Prostate gland (tissue), 2 donors: Measurements from ENCODE around the gene PCDHGC5. TPM values are rescaled to one million over a fixed set of nuclear protein-coding genes. Genes with fewer than 3 reads are reported as not detected.

Source experiments
- DNase-seq: peaks from one replicate; pipeline ENCODE4 v3.0.0-alpha.2; 2019; ENCODE audit warnings: low spot score
- H3K27ac ChIP-seq, 2 donors: fragments of 200-600 bp; sonication (generic); 2 replicates each; pipeline ENCODE4 v1.5.1; 2017 to 2019
- H3K27me3 ChIP-seq: fragments of 200-600 bp; sonication (generic); replicated peaks from 2 replicates; pipeline ENCODE4 v1.5.1; 2019; ENCODE audit not compliant: insufficient read depth
- H3K36me3 ChIP-seq, 2 donors: fragments of 200-600 bp; sonication (generic); 1 replicate in 1 of 2; 2 replicates in 1 of 2; pipeline versions ENCODE4 v1.5.1 to v1.8.1; 2017 to 2019
- H3K4me1 ChIP-seq: fragments of 200-600 bp; sonication (generic); replicated peaks from 2 replicates; pipeline ENCODE4 v1.5.1; 2019
- H3K4me3 ChIP-seq, 2 donors: fragments of 200-600 bp; sonication (generic); 2 replicates each; pipeline ENCODE4 v1.5.1; 2017 to 2019
- H3K9me3 ChIP-seq: fragments of 200-600 bp; sonication (generic); 2 replicates; pipeline ENCODE4 v1.5.1; 2017
- POLR2A ChIP-seq: fragments of 450-650 bp; IDR thresholded peaks from one replicate; pipeline ENCODE4 v1.6.1; 2016; ENCODE audit warnings: antibody characterized with exemption, mild to moderate bottlenecking
- POLR2AphosphoS5 ChIP-seq: sonication (generic); formaldehyde crosslinking; IDR thresholded peaks from one replicate; pipeline ENCODE4 v1.6.1; 2017; ENCODE audit warnings: antibody characterized with exemption
- WGBS: methylation state at CpG from one replicate; pipeline ENCODE4 v1.1.5; 2018; 5-methylcytosine and 5-hydroxymethylcytosine counted together
- intact Hi-C: fragments of 100-400 bp; cut with DNase I; formaldehyde crosslinking; loops from one replicate; pipeline ENCODE4 v1.14.2; 2022
- total RNA-seq, 2 donors: library from RNA; depleted of rRNA; stranded (reverse); fragments of >200 nt; gene quantifications; one replicate each; pipeline ENCODE4 v1.1.0, GENCODE V29; 2016
- TF ChIP-seq, protein P1 (sequence below), 4 experiments: fragments of 200-600 bp in 2 of 4; fragments of 450-650 bp in 2 of 4; sonication (generic) in 2 of 4; IDR thresholded peaks; 1 replicate in 3 of 4; 2 replicates in 1 of 4; pipeline ENCODE4 v1.5.1; 2016 to 2019; ENCODE audit warnings: antibody characterized with exemption in 4 of 4, mild to moderate bottlenecking in 2 of 4, moderate library complexity in 2 of 4

The PCDHGC5 gene
- total RNA-seq, 2 donors from 2014 or later, result 0.96 to 2.7 TPM

DNA sequence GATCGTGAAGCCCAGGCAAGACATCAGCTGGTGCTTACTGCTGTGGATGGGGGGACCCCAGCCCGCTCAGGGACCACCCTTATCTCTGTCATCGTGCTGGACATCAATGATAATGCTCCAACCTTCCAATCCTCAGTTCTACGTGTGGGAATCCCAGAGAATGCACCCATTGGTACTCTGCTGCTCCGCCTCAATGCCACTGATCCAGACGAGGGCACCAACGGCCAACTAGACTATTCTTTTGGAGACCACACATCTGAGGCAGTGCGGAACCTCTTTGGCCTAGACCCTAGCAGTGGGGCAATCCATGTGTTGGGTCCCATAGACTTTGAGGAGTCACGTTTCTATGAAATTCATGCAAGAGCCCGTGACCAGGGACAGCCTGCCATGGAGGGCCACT lies 960 bp downstream of the PCDHGC5 start:
- Histone ChIP-seq H3K36me3 (no peaks in the 10 kb centered on the region), H3K4me3 (no peak overlapping the region), H3K9me3 (no peaks in the 10 kb centered on the region), H3K27me3 (no peaks in the 10 kb centered on the region), H3K4me1 (no peaks in the 10 kb centered on the region), H3K27ac (no peak overlapping the region)
- TF ChIP-seq, protein P1, sequence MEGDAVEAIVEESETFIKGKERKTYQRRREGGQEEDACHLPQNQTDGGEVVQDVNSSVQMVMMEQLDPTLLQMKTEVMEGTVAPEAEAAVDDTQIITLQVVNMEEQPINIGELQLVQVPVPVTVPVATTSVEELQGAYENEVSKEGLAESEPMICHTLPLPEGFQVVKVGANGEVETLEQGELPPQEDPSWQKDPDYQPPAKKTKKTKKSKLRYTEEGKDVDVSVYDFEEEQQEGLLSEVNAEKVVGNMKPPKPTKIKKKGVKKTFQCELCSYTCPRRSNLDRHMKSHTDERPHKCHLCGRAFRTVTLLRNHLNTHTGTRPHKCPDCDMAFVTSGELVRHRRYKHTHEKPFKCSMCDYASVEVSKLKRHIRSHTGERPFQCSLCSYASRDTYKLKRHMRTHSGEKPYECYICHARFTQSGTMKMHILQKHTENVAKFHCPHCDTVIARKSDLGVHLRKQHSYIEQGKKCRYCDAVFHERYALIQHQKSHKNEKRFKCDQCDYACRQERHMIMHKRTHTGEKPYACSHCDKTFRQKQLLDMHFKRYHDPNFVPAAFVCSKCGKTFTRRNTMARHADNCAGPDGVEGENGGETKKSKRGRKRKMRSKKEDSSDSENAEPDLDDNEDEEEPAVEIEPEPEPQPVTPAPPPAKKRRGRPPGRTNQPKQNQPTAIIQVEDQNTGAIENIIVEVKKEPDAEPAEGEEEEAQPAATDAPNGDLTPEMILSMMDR (IDR thresholded peaks at IDR 0.05), result no peak
- TF ChIP-seq POLR2A (no peak), POLR2AphosphoS5 (no peak)
- intact Hi-C loops, result no loop called here
- WGBS, result 95% methylated on average over 10 of the region's 10 CpGs
- DNase-seq, result no peak

DNA sequence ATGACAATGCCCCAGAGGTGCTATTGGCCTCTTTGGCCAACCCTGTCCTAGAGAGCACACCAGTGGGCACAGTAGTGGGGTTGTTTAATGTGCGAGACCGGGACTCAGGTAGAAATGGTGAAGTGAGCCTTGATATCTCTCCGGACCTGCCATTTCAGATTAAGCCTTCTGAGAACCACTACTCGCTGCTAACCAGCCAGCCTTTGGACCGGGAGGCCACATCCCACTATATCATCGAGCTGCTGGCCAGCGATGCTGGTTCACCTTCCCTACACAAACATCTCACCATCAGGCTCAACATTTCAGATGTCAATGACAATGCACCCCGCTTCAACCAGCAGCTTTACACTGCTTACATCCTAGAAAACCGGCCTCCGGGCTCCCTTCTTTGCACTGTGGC lies 1.4 kb downstream of the PCDHGC5 start:
- Histone ChIP-seq H3K27ac (no peak overlapping the region), H3K27me3 (no peaks in the 10 kb centered on the region), H3K4me3 (no peak overlapping the region), H3K9me3 (no peaks in the 10 kb centered on the region), H3K36me3 (no peaks in the 10 kb centered on the region), H3K4me1 (no peaks in the 10 kb centered on the region)
- TF ChIP-seq POLR2A (no peak), POLR2AphosphoS5 (no peak)
- TF ChIP-seq, protein P1 (IDR thresholded peaks at IDR 0.05), result no peak
- WGBS, result 92% methylated on average over 10 of the region's 10 CpGs
- intact Hi-C loops, result no loop called here
- no peak for DNase-seq

DNA sequence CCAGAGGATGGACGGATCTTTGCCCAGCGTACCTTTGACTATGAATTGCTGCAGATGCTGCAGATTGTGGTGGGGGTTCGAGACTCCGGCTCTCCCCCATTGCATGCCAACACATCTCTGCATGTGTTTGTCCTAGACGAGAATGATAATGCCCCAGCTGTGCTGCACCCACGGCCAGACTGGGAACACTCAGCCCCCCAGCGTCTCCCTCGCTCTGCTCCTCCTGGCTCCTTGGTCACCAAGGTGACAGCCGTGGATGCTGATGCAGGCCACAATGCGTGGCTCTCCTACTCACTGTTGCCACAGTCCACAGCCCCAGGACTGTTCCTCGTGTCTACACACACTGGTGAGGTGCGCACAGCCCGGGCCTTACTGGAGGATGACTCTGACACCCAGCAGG lies 1.9 kb downstream of the PCDHGC5 start:
- no peak overlapping the region for H3K4me3 ChIP-seq
- H3K4me1 ChIP-seq, result no peaks in the 10 kb centered on the region
- TF ChIP-seq POLR2AphosphoS5, result no peak
- TF ChIP-seq, protein P1 (IDR thresholded peaks at IDR 0.05), result no peak
- no peak for TF ChIP-seq POLR2A
- 88% methylated on average over 13 of the region's 13 CpGs for WGBS
- no peak for DNase-seq
- no peak overlapping the region for H3K27ac ChIP-seq
- no peaks in the 10 kb centered on the region for H3K27me3 ChIP-seq
- H3K9me3 ChIP-seq, result no peaks in the 10 kb centered on the region
- intact Hi-C loops, result no loop called here
- no peaks in the 10 kb centered on the region for H3K36me3 ChIP-seq

DNA sequence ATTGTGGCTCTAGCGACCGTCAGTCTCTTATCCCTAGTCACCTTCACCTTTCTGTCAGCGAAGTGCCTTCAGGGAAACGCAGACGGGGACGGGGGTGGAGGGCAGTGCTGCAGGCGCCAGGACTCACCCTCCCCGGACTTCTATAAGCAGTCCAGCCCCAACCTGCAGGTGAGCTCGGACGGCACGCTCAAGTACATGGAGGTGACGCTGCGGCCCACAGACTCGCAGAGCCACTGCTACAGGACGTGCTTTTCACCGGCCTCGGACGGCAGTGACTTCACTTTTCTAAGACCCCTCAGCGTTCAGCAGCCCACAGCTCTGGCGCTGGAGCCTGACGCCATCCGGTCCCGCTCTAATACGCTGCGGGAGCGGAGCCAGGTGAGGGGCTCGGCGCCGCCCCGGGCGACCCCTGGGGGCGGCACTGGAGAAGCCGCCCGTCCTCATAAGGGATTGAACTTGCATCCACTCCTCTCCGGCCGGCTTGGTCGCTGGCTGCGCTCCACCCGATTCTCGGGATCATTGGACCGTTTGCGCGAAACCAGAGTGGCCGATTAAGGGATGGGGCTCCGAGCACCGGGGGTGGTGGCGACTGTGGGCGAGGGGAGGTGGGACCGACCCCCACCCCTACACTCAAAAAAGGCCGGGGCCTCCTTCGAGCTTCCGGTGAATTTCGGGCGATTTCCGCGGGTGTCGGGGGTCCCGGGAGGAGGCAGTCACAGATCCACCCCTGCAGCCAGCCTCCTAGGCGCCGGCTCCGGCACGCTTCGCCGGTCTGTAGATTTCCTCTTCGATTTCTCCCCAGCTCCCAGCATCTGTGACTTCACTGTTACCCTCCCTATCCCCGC lies 2.7 kb downstream of the PCDHGC5 start:
- DNase-seq, result no peak
- WGBS, result 76% methylated on average over 66 of the region's 66 CpGs
- no peaks in the 10 kb centered on the region for H3K9me3 ChIP-seq

More for the DNA sequence above, 2.7 kb downstream of the PCDHGC5 start:
- Histone ChIP-seq H3K4me3 (no peak overlapping the region), H3K27me3 (no peaks in the 10 kb centered on the region), H3K27ac (no peak overlapping the region), H3K4me1 (no peaks in the 10 kb centered on the region), H3K36me3 (no peaks in the 10 kb centered on the region)
- intact Hi-C loops, result no loop called here
- TF ChIP-seq, protein P1 (IDR thresholded peaks at IDR 0.05), result no peak
- TF ChIP-seq POLR2A, result no peak
- TF ChIP-seq POLR2AphosphoS5, result no peak
